ENCODE measurements around the gene SLC35D2. TPM values are rescaled to one million over a fixed set of nuclear protein-coding genes. Genes with fewer than 3 reads are reported as not detected.

Gene SLC35D2
- 10 to 100 TPM; 10.8 to 20.8 (median 13.2) TPM for total RNA-seq
- 10 to 100 TPM; 11.5 to 16.2 TPM for polyA plus RNA-seq
- long read RNA-seq, donor 1, transcript SLC35D2-201 (12 exons, 1,626 nt), result major isoform, 9 of 15 reads
- long read RNA-seq, donor 1, partial matches to known transcripts, result 0 of 15 reads
- long read RNA-seq, donor 1, other reads (novel, unspliced or antisense), result 6 of 15 reads
- long read RNA-seq, donor 2, transcript SLC35D2-201 (12 exons, 1,626 nt), result major isoform, 11 of 27 reads
- long read RNA-seq, donor 2, partial matches to known transcripts, result 1 of 27 reads
- long read RNA-seq, donor 2, other reads (novel, unspliced or antisense), result 14 of 27 reads
- long read RNA-seq, donor 3, partial matches to known transcripts, result 1 of 3 reads
- long read RNA-seq, donor 3, other reads (novel, unspliced or antisense), result 1 of 3 reads

DNA sequence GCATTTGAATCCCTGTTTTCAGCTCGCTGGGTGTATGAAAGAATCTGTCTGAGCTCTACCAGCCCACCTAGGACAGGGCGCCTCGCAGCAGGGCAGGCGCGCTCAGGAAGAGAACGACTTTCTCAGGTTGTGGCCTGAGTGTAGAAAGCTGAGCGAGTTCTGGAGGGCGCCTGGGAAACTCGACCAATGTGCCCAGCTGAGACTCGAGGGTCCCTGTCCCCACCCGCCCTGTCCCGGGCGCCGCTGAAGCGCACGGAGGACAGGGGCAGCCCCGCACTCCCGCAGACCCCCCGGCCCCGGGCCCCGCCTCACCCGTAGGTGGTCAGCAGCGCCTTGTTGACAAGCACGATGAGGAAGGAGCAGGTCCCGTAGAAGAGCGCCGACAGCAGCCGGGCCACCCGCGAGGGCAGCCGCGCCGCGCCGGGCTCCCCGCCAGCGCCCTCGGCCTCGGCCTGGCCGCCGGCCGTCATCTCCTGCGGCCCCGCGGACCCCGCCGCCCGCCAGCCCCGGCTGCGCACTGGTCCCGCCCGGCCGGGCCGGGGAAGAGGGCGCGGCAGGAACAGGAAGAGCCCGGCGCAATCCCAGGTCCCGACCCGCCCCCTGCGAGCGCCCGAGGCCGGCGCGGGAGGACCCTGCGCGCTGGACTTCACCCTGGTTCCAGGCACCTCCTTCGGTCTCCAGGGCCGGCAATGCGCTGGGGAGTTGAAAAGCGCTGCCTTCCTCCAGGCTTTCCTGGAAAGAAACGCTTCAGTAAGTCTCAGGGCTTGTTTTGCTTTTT, at the start of gene SLC35D2:
TSS of gene SLC35D2 (minus strand) at position 547 of the 778 bp plus-strand sequence. CDS start at position 470, 77 bp downstream.
- Histone ChIP-seq H3K4me1 (peaks cover 3 to 41% (median 20%) of the 10 kb centered on the region in 9 donors), H3K36me3 (peaks cover 0 to 7% (median 0%) of the 10 kb centered on the region in 9 donors), H3K27ac (peak within 1 kb of the TSS; percentile 76 to 93 (median 88)), H3K9me3 (no peaks in the 10 kb centered on the region), H3K27me3 (no peaks in the 10 kb centered on the region), H3K4me3 (peak within 1 kb of the TSS; percentile 59 to 88 (median 80))
- TF ChIP-seq, protein P1, sequence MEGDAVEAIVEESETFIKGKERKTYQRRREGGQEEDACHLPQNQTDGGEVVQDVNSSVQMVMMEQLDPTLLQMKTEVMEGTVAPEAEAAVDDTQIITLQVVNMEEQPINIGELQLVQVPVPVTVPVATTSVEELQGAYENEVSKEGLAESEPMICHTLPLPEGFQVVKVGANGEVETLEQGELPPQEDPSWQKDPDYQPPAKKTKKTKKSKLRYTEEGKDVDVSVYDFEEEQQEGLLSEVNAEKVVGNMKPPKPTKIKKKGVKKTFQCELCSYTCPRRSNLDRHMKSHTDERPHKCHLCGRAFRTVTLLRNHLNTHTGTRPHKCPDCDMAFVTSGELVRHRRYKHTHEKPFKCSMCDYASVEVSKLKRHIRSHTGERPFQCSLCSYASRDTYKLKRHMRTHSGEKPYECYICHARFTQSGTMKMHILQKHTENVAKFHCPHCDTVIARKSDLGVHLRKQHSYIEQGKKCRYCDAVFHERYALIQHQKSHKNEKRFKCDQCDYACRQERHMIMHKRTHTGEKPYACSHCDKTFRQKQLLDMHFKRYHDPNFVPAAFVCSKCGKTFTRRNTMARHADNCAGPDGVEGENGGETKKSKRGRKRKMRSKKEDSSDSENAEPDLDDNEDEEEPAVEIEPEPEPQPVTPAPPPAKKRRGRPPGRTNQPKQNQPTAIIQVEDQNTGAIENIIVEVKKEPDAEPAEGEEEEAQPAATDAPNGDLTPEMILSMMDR (IDR thresholded peaks at IDR 0.05), result no peak
- ATAC-seq, result peak; percentile 92 to 98 (median 96)
- intact Hi-C loops (cut with DNase I), result loop anchor here in 3 of 10 donors (2.0 to 5.0 kb wide), 3 partner anchors 34 to 69 kb away; partner anchors contain the start of genes ZNF367 (in 3 of the 3) and HABP4 (in 1 of the 3)
- 0 to 1% methylated on average over 72 to 73 of the region's 73 CpGs for WGBS, 2 donors
- DNase-seq, result peak; percentile 65 to 76

DNA sequence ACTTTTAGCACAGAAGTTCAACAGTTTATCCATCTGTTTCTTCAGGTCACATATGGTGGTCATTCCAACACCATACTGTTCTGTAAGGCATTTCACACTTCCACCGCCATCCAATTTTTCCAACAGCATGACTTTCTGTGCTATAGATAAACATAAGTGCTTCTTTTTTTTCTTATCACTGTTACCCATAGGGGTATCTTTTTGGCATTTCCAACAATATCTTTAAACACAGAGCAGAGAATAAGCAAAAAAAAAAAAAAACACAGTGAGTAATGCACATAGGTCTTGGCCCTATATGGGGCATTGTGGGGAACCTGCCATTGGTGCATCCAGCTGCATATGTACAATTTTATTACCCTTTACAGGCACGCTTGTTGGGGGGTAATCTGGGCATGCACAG, 46.9 kb upstream of the SLC35D2 start:
- Histone ChIP-seq H3K4me3 (no peak overlapping the region), H3K4me1 (no peaks in the 10 kb centered on the region), H3K9me3 (peaks cover 0 to 4% (median 0%) of the 10 kb centered on the region in 11 donors), H3K27me3 (no peaks in the 10 kb centered on the region), H3K36me3 (no peaks in the 10 kb centered on the region), H3K27ac (no peak overlapping the region)
- DNase-seq (no peak), ATAC-seq (no peak)
- WGBS, 2 donors, result 92 to 93% methylated on average over 2 of the region's 2 CpGs
- intact Hi-C loops (cut with DNase I), result no loop called here
- TF ChIP-seq, protein P1 (IDR thresholded peaks at IDR 0.05), result no peak

DNA sequence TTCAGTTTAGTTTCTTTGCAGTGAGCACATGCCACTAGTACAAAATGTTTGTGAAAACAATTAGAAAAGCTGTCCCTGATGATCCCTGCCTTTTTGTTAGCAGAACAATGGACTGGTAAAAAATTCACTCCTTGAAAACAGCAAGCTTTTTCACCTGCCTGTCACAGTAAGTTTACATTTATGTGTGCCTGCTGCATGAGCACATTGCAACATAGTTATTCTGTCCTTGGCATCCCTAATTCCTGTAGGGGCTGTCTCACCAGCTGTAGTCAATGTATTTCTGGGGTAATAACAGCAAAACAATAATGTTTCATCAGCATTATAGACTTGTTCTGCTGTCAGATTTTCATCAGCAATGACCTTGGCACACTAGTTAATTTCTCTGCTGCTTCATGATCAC, 46.2 kb upstream of the SLC35D2 start:
- TF ChIP-seq, protein P1 (IDR thresholded peaks at IDR 0.05), result no peak
- no peak for ATAC-seq
- Histone ChIP-seq H3K4me3 (no peak overlapping the region), H3K4me1 (no peaks in the 10 kb centered on the region), H3K27me3 (no peaks in the 10 kb centered on the region), H3K9me3 (no peaks in the 10 kb centered on the region), H3K36me3 (no peaks in the 10 kb centered on the region), H3K27ac (no peak overlapping the region)
- no peak for DNase-seq
- intact Hi-C loops (cut with DNase I), result no loop called here

DNA sequence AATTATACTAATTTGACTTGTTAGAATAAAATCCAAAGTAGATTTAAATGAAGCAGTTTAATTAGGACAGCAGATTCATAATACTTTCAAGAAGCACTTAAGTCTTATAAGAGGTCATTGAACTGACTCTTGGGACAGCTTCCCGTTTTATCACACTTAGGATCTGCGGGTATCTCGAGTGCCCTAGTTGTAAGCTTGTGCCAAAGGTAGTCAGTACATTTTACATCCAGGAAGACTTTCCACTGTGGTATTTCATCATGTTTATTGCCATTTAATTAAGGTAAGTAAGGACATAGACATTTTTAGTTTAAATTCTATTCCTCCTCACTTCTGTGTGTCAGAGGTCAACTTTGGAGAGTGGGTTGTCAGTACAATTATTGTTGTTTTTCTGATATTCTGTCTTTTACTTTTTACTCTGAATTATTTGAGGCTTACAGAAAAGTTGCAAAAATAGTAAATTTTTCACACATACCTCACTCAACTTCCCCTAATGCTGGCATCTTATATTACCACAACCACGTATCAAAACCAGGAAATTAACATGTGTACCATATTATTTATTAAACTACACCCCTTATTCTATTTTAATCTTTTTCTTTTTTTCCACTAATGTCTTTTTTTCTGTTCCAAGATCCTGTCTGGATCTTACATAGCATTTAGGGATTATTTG, 42.1 kb upstream of the SLC35D2 start:
- WGBS, 2 donors, result 69 to 72% methylated on average over 4 of the region's 4 CpGs
- no peak overlapping the region for H3K4me3 ChIP-seq
- TF ChIP-seq, protein P1 (IDR thresholded peaks at IDR 0.05), result no peak
- ATAC-seq (no peak), DNase-seq (no peak)
- H3K36me3 ChIP-seq, result no peaks in the 10 kb centered on the region
- no peaks in the 10 kb centered on the region for H3K9me3 ChIP-seq
- intact Hi-C loops (cut with DNase I), result no loop called here
- H3K4me1 ChIP-seq, result peaks cover under 1 to 9% (median 8%) of the 10 kb centered on the region in 9 donors
- H3K27me3 ChIP-seq, result no peaks in the 10 kb centered on the region
- H3K27ac ChIP-seq, result no peak overlapping the region
